IPS-11a (cell line): ENCODE measurements around the gene STIP1.

Source experiments
- H3K4me3 ChIP-seq: one replicate; pipeline ENCODE4 v1.5.1; 2013; ENCODE audit warnings: low read depth, low read length, control low read depth

Gene STIP1

DNA sequence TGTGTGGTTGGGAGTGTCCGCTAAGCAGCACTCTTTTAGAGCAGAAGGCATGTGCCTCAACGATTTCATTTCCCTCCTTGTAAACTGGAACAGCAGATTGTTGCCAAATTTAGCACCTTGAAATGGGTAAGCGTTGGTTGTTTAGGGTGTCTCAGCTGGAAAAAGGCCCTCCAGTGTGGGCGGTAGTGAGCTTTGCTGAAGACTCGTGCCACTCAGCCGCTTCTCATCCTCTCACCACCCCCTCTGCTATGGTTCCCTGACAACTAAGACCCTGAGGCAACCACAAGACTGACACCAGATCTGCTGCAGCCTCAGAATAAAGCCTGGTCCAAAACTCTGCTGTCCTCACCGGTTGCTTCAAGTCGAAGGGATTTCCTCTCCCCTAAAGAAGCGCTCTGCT lies 10.7 kb downstream of the STIP1 start:
- H3K4me3 ChIP-seq, result no peak overlapping the region

- H3K4me3 ChIP-seq, result no peak overlapping the region
These were observed 12.5 kb downstream of the STIP1 start for GRCh38 chr11:64198511-64198910.

GRCh38 chr11:64201543-64201942 lies 15.6 kb downstream of the STIP1 start:
- no peak overlapping the region for H3K4me3 ChIP-seq

DNA sequence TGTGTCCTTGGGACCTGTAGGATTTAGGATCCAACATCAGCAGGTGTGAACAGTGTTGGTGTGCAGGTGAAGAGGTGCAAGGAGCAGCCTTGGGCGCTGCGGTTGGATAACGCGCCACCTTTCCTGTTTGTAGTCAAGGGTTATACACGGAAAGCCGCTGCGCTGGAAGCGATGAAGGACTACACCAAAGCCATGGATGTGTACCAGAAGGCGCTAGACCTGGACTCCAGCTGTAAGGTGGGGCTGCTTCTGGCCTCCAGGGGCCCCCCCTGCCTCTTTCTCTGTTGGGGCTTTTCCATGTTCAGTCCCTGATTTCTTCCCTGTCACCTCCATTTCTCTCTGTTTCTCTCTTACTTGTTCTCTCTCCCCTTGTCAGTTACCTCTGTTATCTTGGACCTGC lies 17.0 kb downstream of the STIP1 start:
- no peak overlapping the region for H3K4me3 ChIP-seq

GRCh38 chr11:64203421-64204079 lies 17.6 kb downstream of the STIP1 start:
- no peak overlapping the region for H3K4me3 ChIP-seq

DNA sequence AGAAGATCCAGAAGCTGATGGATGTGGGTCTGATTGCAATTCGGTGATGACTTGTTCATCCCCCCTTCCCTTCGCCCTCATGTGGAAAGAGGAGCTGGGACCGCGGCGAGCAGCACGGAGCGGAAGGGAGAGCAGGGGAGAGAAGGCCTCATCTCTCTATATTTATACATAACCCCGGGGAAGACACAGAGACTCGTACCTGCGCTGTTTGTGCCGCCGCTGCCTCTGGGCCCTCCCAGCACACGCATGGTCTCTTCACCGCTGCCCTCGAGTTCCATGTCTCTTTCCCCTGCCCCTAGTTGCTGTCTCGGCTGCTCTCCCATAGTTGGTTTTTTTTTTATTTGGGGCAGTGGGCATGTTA lies 18.1 kb downstream of the STIP1 start:
- no peak overlapping the region for H3K4me3 ChIP-seq

GRCh38 chr11:64204464-64204989 lies 18.6 kb downstream of the STIP1 start:
- no peak overlapping the region for H3K4me3 ChIP-seq

GRCh38 chr11:64206457-64207255 lies 20.7 kb downstream of the STIP1 start, which contains the start of gene FERMT3:
FERMT3 (plus strand) TSS chr11:64206721; CDS start chr11:64207365, 644 bp downstream.
- no peak within 1 kb of the TSS for H3K4me3 ChIP-seq

DNA sequence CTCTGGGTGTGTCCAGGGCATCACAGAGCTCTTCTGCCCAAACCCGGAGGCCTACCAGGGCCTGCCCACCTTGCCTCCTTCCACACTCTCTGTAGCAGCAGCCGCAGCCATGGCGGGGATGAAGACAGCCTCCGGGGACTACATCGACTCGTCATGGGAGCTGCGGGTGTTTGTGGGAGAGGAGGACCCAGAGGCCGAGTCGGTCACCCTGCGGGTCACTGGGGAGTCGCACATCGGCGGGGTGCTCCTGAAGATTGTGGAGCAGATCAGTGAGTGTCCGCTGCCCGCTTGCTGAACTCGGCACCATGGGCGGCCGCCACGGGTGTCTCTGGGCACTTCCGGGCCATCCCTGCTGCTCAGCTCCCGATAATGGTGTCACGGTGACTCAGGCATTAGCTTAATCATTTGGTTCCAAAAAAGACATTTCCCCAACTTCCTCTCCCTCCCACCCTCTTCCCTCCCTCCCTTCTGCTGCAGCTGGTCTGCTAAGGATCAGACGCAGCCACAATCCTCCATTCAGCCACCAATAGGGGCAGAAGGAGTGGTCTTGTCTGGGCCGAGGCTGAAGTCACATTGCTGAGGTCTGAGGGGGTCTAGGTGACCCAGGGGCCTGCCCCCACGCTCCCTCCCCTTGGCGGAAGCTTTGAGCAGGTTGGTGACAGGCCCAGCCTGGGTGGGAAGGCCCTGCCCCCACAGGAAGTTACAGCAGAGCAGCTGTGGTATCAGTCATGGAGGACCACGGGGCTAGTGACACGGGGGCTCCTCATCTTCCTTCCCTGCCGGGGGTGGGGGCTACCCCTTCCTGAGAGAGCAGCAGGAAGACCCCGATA lies 21.5 kb downstream of the STIP1 start:
- no peak overlapping the region for H3K4me3 ChIP-seq

GRCh38 chr11:64208086-64208795 lies 22.3 kb downstream of the STIP1 start:
- H3K4me3 ChIP-seq, result no peak overlapping the region

DNA sequence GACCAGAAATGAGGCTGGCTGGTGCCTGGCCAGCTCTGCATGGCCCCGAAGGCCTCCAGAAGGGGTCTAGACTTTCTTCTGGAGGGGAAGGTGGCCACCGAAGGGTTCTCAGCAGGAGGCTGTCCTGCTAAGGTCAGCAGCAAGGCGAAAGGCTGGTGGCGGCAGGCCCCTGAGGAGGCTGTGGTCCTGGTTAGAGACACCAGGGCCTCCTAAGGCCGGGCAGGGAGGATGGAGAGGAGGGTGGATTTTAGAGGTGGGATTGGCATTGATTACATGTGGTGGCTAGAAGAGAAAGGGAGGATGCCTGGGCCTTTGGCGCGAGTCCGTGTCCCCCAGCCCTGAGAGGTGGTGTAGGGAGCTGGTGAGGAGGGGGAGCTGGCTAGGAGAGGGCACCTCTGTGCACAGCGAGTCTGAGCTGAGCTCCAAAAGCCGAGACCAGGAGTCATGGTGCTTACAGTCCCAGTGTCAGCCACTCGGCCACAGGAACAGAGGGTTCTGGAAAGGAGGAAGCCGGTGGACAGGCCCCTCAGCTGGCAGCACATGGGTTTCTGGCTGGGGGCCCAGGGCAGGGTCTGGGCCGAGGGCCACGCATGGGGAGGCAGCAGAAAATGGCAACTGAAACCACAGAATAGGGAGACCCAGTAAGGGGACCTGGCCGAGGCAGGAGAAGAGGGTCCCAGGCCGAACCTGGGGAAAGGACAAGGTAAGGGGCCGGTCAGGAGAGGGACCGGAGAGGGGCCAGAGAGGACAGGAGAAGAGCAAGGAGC lies 23.0 kb downstream of the STIP1 start:
- no peak overlapping the region for H3K4me3 ChIP-seq

GRCh38 chr11:64209563-64209843 lies 23.5 kb downstream of the STIP1 start:
- no peak overlapping the region for H3K4me3 ChIP-seq

GRCh38 chr11:64210301-64211020 lies 24.5 kb downstream of the STIP1 start:
- no peak overlapping the region for H3K4me3 ChIP-seq

DNA sequence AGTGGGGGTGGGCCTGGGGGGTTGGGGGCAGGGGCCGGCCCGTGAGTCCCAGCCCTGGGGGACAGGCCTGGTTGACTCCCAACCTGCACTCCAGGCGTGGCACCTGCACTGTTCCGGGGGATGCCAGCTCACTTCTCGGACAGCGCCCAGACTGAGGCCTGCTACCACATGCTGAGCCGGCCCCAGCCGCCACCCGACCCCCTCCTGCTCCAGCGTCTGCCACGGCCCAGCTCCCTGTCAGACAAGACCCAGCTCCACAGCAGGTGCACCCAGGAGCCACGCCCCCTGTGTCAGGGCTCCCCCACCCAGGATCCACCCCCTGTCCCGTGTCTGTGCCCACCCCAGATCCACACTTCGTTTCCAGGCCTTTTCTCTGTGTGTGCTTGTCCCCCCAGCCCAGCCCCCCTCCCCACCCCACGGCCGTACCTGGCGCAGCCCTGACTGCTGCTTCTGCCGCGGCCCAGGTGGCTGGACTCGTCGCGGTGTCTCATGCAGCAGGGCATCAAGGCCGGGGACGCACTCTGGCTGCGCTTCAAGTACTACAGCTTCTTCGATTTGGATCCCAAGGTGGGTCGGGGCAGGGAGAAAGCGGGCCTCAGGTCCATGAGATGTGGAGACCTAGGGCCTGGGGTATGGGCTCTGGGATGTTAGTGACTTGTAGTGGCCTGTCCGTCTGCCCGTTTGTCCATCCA lies 25.4 kb downstream of the STIP1 start:
- no peak overlapping the region for H3K4me3 ChIP-seq

GRCh38 chr11:64216879-64217278 lies 30.9 kb downstream of the STIP1 start:
- H3K4me3 ChIP-seq, result no peak overlapping the region

- no peak overlapping the region for H3K4me3 ChIP-seq
These were observed 32.8 kb downstream of the STIP1 start for GRCh38 chr11:64218628-64219353.

DNA sequence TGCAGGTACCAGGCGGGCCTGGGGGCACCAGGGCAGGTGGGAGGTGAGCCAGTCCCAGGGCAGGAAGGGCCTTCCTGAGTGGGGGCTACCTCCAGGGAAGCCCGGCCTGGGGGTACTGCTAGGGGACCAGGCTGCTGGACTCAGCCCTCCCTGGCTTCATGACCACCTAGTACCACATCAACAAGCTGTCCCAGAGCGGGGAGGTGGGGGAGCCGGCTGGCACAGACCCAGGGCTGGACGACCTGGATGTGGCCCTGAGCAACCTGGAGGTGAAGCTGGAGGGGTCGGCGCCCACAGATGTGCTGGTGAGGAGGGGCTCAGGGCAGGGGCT lies 33.3 kb downstream of the STIP1 start:
- no peak overlapping the region for H3K4me3 ChIP-seq

DNA sequence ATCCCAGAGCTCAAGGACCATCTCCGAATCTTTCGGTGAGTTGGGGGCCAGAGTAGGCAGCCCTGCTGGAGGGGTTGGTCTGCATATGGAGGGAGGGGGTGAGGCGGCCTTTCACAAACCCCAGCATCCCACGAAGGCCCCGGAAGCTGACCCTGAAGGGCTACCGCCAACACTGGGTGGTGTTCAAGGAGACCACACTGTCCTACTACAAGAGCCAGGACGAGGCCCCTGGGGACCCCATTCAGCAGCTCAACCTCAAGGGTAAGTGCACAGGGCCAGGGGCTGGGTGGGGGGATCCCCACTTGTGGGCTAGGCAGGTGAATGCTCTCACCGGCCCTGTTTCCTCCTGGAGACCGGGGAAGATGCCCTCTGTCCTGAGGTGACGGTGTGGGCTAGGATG lies 33.8 kb downstream of the STIP1 start:
- no peak overlapping the region for H3K4me3 ChIP-seq

DNA sequence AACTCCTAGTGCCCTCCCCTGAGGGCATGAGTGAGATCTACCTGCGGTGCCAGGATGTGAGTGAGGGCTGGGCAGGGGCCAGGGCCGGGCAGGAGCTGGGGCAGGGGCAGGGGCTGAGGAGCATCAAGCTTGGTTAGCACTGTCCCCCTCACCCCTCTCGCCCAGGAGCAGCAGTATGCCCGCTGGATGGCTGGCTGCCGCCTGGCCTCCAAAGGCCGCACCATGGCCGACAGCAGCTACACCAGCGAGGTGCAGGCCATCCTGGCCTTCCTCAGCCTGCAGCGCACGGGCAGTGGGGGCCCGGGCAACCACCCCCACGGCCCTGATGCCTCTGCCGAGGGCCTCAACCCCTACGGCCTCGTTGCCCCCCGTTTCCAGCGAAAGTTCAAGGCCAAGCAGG lies 34.3 kb downstream of the STIP1 start:
- no peak overlapping the region for H3K4me3 ChIP-seq
